ENCODE measurements around the gene CCDC107.

The CCDC107 gene

DNA sequence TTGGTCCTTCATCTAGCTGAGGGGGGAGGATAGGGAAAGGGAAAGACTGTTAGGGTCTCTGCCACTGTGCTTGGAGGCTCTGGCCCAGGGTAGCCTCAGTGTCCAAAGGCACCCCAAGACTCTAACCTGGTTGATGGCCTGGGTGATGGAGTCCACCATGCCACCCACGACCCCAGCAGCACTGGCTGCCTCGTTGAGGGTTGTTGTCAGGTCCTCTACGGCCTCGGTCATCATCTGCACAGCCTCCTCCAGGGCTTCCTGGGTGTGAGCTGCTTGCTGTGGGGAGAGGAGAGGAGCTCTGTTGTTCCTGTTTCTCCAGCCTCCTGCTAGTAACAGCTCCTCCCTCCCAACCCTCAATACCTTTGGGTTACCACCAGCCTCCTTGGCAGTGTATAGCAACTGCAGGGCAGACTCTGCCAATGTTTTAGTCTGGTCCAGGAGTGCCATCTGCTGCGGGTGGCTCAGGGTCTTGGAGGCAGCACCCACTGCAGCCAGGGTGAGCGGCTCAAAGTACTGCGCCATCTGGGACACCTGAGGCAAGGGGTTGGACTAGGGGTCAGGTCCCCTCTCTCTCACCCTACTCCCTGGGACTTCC is 47.8 kb downstream of the CCDC107 start:
- H2AFZ ChIP-seq (ENCODE audit: low read length, unreplicated experiment): no peak overlapping the region
- no peak overlapping the region for H3K27ac ChIP-seq (ENCODE audit: low read depth, low read length)
- H3K27me3 ChIP-seq (ENCODE audit: insufficient read depth, low read length): no peaks in the 10 kb centered on the region
- no peaks in the 10 kb centered on the region for H3K79me2 ChIP-seq (ENCODE audit: control insufficient read depth, insufficient read depth, low read length, unreplicated experiment)
- no peak overlapping the region for H3K4me3 ChIP-seq (ENCODE audit: low read depth, low read length)
- H3K4me1 ChIP-seq (ENCODE audit: control insufficient read depth, insufficient read depth, low read length, unreplicated experiment): no peaks in the 10 kb centered on the region
- H3K36me3 ChIP-seq (ENCODE audit: insufficient read depth, low read length): peaks cover 43% of the 10 kb centered on the region

GRCh38 chr9:35706951-35707350 is 48.9 kb downstream of the CCDC107 start:
- no peak overlapping the region for H3K4me3 ChIP-seq (ENCODE audit: low read depth, low read length)
- H2AFZ ChIP-seq (ENCODE audit: low read length, unreplicated experiment): no peak overlapping the region
- H3K27me3 ChIP-seq (ENCODE audit: insufficient read depth, low read length): no peaks in the 10 kb centered on the region
- peaks cover 46% of the 10 kb centered on the region for H3K36me3 ChIP-seq (ENCODE audit: insufficient read depth, low read length)
- no peaks in the 10 kb centered on the region for H3K79me2 ChIP-seq (ENCODE audit: control insufficient read depth, insufficient read depth, low read length, unreplicated experiment)
- no peak overlapping the region for H3K27ac ChIP-seq (ENCODE audit: low read depth, low read length)
- H3K4me1 ChIP-seq (ENCODE audit: control insufficient read depth, insufficient read depth, low read length, unreplicated experiment): no peaks in the 10 kb centered on the region

- Histone ChIP-seq H3K36me3 (ENCODE audit: insufficient read depth, low read length) (peaks cover 47% of the 10 kb centered on the region), H3K79me2 (ENCODE audit: control insufficient read depth, insufficient read depth, low read length, unreplicated experiment) (no peaks in the 10 kb centered on the region), H3K27ac (ENCODE audit: low read depth, low read length) (no peak overlapping the region), H3K27me3 (ENCODE audit: insufficient read depth, low read length) (no peaks in the 10 kb centered on the region), H2AFZ (ENCODE audit: low read length, unreplicated experiment) (no peak overlapping the region), H3K4me1 (ENCODE audit: control insufficient read depth, insufficient read depth, low read length, unreplicated experiment) (no peaks in the 10 kb centered on the region), H3K4me3 (ENCODE audit: low read depth, low read length) (no peak overlapping the region)
Observed at GRCh38 chr9:35708146-35708545, 50.1 kb downstream of the CCDC107 start.

DNA sequence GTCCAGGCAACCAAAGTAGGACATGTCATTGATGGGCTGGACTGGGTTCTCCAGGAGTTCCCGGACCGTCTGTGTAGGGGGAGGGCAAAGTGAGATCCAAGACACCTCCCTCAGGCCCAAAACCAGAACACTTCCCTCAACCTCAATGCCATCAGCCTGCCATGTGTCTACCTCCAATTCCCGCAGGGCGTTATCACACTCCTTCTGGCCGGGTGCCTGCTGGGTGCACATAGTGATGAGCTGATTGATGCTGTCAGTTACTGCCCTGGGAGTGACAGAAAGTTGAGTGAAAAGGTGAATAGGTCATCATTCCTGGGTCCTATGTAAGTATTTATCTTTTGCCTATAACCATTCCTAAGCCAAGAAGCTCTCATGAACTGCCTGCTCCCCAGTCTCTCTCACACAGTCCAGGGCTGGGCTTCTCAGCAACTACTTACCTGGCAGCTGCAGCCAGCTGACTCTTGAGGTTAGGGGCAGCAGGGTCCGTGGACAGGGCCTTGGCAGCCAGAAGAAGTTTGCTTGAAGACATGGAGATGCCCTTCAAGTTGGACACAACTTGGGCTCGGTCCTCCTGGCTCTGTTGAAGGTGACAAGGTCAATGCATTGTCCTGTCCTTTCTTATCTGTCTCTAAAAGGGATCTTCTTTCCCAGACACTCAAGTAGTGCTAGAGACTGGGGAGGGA is 52.9 kb downstream of the CCDC107 start:
- Histone ChIP-seq H2AFZ (ENCODE audit: low read length, unreplicated experiment) (no peak overlapping the region), H3K36me3 (ENCODE audit: insufficient read depth, low read length) (peaks cover 45% of the 10 kb centered on the region), H3K4me1 (ENCODE audit: control insufficient read depth, insufficient read depth, low read length, unreplicated experiment) (no peaks in the 10 kb centered on the region), H3K79me2 (ENCODE audit: control insufficient read depth, insufficient read depth, low read length, unreplicated experiment) (no peaks in the 10 kb centered on the region), H3K4me3 (ENCODE audit: low read depth, low read length) (no peak overlapping the region), H3K27ac (ENCODE audit: low read depth, low read length) (no peak overlapping the region), H3K27me3 (ENCODE audit: insufficient read depth, low read length) (no peaks in the 10 kb centered on the region)

Measured in ACC112 (cell line).